ENCODE data around the gene ELAC1.

- no peak for TF ChIP-seq CTCF (IDR thresholded peaks at IDR 0.05)
- TF ChIP-seq POLR2A (IDR thresholded peaks at IDR 0.05), result no peak
- TF ChIP-seq POLR2AphosphoS5 (IDR thresholded peaks at IDR 0.05; ENCODE audit: insufficient read depth in 1 of 2, low read depth in 1 of 2), result no peak
Observed at GRCh38 chr18:51037230-51037629, 69.4 kb downstream of the ELAC1 start.
